SW 1271 (cell line): ENCODE data around the gene ATXN3L.
"Not testable (repeated sequence)": the region's sequence is repeated elsewhere in the genome, so short reads cannot be mapped to it uniquely, and the experiment has no call there.

Experiments
- DNase-seq, 2 experiments: peaks; one replicate each; lab custom pipeline; 2025; lab: John Stamatoyannopoulos, UW

ATXN3L gene

DNA sequence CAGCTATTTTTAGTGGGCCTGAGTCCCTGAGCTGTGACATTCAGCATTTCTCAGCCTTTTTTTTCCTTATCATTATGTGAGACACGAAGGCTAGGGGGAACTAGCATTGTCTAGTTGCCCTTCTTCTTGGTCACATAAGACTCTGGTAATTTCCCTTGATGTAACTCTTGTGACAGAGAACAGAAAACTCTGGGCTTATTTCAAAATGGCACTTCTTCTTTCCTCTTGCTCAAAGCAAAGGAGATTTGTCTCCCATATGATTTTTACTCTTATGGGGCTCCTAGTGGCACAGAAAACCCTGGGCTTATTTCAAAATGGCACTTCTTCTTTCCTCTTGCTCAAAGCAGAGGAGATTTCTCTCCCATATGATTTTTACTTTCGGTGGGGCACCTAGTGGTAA is 14.7 kb downstream of the ATXN3L start:
- DNase-seq = no peak

DNA sequence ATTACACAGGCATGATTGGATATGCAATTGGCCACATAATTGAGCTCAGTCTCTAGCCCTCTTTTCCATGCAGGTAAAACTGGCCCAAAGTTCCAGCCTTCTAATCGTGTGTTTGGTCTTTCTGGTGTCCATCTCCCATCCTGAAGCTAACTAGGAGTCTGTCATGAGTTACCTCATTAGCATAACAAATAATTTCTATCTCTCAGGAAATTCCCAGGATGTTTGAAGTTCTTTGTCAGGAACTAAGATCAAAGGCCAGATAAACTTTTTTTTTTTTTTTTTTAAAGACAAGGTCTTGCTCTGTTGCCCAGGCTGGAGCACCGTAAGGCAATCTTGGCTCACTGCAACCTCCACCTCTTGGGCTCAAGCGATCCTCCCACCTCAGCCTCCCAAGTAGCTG is 15.8 kb downstream of the ATXN3L start:
- DNase-seq = no peak

DNA sequence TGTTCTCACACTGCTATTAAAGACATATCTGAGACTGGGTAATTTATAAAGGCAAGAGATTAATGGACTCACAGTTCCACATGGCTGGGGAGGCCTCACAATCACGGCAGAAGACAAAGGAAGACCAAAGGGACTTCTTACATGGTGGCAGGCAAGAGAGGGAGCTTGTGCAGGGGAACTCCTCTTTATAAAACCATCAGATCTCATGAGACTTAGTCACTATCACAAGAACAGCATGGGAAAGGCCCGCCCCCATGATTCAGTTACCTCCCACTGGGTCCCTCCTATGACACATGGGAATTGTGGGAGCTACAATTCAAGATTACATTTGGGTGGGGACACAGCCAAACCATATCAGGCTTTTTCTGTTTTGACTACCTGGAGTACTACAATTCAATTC is 16.6 kb downstream of the ATXN3L start:
- not testable (repeated sequence) for DNase-seq

DNA sequence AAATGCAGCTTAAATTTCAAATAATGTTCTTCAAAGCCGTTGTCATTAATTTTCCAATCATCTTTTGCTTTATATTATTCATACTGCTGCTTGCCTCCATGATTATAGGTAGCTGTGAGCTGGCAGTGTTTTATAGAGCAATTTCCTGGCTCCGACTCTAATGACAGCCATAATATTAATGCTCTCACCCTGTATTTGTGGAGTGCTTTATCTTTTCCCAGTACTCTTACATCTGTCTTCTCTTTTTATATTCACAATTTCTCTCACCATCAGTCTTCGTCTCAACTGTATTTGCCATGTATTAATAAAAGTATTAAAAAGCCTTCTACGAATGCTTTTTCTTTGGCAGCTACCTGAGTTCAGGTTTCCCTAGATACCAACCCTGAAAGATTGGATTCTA is 21.0 kb downstream of the ATXN3L start:
- no peak for DNase-seq

DNA sequence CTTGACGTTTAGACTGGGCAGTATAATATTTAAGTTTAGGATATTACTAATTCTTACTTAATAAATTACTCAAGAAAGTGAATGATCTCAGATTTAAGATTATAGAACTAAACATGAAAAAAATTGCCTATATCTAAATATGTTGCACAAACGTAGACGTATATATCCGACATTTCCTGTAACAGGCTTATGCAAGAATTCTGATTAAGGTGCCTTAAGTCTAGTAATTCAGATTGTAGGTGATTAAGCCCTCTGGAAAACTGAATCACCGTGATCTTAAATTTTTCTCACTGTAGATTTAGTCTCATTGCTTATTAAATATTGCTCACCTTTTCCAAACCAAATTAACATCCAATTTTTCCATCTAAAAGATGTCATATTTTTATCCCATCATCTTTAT is 24.0 kb downstream of the ATXN3L start:
- DNase-seq = no peak

DNA sequence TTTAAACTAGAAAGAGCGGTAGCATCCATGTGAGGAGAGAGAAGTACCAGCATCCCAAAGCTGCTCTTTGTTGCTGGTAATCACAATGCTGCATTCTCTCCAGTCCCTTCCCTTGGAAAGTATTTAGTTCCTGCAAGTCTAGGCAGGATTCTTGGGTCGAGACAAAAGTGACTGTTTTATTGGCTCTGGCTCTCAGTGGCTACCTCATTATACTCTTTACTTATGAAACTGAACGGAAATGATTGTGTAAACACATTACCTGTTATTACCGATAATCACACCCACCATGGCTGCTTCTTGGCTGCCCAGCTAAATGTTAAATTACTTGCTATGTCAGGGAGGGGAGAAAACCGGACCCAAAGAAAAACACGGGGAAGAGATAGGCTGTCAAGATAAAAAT is 26.2 kb downstream of the ATXN3L start:
- no peak for DNase-seq

DNA sequence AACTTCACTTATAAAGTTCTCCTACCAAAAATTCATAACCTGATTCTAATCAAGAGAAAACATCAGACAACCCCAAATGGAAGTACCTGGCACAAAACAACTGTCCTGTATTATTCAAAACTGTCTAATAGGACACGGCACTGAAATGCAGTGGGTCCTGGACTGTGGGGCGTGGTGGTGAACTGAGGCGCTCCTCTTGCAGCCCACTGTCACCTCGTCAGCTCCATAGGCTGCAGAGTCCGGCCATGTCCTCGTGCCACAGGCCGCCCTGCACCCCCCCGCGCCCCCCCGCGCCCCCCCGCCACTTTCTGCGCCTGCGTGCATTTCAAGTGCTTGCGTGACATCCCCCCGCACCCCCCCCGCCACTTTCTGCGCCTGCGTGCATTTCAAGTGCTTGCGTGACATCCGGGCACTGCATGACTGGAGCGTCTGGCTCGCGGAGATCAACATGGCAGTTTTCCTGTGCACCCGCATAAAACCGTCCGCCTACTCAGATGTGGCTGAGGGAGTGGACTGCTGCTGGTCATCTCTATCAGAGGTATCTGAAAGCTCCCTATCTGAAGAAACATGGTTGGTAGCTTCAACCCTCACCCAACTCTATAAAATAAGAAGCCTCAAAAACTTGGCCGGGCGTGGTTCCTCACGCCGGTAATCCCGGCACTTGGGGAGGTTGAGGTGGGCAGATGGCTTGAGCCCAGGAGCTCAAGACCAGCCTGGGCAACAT is 28.8 kb downstream of the ATXN3L start:
- DNase-seq = no peak

DNA sequence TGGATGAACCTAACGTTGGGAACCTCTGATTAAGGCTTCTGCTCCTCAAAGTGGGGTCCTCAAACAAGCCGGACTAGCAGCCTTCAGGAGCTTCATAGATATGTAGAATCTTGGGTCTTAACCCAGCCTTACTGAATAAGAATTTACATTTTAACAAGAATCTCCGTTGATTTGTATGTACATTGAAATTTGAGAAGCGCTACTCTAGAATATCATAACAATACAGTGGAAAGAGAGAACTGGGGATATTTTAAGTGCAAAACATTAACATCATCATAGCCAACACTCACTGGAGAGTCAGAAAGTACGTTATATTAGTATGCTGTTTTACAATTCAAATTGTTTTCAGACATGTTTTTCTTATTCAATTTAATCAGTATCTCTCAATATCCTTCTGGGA is 31.2 kb downstream of the ATXN3L start:
- DNase-seq = no peak

DNA sequence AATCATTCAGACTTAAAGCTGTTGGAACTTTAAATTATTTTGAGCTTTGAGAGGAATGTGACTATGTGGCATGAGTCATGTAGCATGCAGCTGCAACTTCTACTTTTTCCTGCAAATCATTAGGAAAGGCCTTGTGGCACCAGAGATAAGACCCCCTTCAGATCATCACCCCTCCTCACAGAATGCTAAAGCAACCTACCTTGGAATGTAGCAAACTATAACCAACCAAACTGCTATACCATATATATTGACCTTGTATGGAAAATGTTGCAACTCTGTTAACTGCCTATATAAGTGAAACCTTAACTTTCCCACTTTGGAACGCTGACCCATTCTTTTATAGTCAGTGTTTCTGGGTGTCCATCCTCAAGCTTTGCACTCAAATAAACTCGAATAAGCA is 32.0 kb downstream of the ATXN3L start:
- no peak for DNase-seq

DNA sequence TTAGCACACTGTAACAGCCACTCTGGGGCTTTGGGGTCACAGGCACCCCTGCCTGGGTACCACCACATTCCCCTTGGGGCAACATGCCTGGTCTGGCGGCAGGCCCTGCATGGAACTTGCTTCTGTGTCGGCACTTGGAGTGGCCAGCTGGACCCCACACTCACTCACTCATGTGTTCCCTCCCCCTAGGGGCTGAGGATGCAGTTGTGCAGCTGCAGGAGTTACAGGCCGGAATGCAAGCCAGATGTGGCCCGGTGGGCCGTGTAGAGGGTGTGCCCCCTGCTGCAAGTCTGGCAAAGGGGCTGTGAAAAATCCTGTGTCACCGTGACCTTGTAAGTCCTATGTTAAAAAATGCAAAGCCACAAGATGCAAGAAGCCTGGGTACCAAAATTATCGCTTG is 34.2 kb downstream of the ATXN3L start:
- DNase-seq = no peak

DNA sequence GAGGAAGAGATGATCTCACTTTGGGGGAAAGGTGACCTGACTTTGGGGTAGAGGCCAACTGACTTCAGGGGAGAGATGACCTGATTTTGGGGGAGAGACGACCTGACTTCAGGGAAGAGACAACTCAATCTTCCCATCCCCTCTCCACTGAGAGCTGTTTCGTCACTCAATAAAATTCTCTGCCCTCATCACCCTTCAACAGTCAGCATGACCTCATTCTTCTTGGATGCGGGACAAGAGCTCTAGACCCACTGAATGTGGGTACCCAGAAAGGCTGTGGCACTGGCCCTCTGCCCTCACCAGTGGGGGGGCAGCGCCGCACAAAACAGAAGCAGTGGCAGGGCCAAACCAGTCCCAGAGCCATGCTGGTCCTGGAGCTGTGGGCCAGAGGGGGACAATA is 34.6 kb downstream of the ATXN3L start:
- DNase-seq = no peak

DNA sequence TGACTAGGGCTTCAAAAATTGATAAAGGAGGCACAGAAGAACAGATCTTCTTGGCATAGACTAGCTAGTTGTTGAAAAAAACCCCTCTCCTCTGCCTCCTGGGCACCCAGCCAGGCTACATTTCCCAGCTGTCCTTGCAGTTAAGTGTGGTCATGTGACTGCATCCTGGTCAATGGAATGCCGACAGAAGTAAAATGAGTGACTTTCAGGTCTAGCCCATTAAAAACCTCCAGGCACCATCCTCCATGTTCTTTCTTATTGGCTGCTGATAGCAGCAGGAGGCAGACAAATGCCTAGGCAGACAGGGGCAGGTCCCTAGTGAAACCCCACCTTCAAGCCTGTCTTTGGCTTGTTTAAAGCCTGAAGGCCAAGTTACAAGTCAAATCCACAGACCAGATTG is 35.3 kb downstream of the ATXN3L start:
- DNase-seq = no peak

DNA sequence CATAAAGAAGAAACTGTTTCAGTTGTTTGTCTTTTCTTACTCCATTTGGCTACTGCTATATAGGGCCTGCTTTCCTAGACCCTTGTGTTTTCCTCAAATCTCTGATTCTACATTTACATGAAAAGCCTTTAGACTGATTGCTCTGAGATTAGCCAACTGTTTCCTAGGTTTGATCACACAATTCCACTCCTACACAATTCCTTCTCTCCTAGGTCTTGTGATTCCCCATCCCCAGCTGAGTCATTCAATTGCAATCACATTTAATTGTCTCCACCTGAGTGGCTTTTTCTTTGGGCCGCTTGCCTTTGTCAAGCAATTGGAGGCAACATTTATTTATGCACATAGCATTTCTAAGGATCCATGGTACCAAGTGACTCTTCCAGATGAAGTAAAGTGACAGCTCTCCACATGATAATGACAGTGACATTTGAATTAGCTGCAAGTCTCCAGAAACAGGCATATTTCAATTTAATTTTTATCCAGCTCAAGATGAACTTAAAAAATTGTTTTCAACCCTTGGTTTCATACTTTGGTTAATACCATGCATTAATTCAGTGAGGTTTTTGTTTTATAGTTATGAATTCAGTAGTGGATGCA is 35.8 kb downstream of the ATXN3L start:
- no peak for DNase-seq

DNA sequence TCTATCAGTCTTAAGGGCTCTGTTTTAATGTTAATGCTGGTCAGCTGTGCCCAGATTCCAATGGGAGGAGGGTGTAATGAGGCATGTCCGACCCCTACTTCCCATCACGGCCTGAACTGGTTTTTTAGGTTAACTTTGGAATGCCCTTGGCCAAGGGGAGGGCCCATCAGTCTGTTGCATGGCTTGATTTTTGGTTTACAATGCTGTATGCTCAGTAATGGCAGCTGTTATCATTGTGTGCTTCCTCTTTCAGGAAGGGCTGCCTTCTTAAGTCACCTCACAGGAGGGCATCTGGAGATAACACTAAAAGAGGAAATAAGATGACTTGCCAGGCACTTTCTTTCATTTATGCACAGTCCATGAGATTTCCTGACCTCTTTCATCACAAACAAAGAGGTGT is 36.3 kb downstream of the ATXN3L start:
- DNase-seq = no peak

DNA sequence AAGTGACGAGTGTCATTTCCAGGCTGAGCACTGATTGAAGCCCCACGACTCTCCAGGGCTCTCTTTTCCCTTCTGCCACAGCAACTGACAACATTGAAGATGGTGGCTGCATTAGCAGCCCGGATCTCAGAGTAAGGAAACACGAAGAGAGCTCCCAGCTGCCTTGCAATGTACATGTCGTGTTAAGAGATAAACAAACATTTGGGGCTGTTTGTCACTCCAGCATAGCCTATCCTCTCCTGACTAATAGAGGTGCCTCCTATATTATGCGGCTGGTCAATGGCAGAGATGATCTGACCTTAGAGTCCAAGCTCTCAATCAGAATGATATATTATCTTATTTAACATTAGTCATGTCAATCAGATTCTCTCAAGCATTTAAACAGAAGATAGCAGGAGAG is 38.6 kb downstream of the ATXN3L start:
- DNase-seq = no peak

DNA sequence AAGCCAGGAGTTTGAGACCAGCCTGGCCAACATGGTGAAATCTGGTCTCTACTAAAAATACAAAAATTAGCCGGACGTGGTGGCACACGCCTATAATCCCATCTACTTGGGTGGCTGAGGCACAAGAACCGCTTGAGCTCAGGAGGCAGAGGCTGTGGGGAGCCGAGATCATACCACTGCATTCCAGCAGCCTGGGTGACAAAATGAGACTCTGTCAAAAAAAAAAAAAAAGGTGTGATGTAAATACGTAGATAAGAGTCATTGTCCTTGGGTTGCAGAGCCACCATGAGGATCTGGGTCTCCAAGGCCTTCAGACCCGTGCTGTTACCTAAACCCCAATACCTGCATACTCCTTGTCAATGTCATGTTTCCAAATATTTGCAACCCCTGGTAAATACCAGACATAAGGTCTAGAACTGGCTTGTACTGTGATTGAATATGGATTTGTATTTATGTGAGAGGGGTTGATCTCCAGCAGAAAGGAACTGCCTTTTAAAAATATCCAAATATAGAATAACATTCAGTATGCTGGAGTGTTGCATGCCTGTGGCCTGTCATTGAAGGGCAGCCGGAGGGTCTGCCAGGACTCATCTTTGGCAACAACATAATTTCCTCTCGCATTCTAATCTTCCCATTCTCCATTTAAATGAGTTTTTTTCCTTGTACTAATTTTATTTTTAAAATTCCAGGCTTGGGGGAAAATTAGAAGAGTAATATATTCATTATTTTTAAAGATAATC is 40.4 kb downstream of the ATXN3L start:
- no peak for DNase-seq

DNA sequence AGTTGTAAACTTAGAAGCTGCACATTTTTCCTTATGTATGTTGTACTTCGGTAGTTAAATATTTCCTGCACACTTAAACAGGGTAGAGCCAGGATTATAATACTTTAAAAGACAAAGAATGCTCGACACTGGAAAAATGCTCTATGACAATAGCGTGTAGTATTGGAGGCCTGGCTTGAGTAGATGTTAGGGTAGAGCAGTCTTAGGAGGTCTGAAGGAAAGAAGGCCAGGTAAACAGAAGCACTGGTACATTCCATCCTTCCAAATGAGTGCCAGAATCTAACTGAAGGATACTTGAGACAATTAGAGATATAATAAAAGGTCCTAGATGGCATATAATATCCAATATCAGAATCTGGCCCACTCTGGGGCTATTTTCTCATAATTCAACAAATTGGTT is 42.3 kb downstream of the ATXN3L start:
- DNase-seq = no peak

DNA sequence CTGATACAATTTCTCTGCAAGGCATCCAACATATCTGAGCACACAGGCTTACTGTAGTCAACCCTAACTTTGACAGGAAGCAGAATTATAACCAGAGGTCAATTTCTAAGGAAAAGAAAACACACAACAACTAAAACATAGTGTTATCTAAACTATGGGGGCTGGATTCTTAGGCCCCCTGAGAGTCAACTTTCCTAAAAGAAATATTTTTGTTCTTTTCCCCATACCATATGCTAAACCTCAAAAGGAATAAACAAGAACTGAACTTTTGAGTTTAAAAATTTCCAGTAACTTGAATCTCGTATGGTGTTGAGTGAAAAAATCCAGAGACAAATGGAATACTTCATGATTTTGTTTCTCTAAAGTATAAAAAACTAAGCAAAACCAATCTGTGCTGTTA is 42.9 kb downstream of the ATXN3L start:
- no peak for DNase-seq

DNA sequence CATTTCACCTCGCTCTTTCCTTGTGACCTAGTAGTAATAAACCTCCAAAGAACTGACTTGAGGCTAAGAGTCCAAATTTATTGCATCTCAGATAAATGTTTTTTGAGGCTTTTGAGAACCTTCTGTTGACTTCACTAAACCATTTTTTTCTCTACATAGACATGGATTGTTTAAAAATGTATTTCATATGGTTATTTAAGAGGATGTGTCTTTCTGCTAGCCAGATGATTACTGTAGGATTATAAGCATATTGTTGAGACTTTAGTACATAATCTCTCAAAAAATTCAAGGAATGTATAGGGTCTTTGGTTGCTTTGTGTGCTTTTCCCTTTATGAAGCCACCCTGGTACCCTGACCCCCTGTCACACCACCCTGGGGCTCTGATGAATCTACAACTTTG is 44.8 kb downstream of the ATXN3L start:
- no peak for DNase-seq

DNA sequence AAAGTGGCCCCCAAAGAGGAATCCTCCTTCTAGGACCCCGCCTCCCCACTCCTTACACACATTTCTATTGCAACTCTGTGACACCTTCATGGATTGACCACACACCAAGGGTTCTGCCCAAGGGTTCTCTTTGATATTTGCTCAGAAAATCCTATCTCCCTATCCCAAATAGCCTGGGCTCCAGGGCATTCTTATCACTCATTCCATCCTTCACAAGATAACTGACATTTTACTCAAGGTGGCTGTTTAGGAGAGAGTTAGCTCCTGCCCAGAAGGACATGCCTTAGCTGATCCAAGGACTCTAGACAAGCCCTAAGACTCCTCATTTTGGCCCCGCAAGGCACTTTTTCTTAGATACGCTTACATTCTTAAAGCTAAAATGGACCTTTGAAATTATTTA is 47.4 kb downstream of the ATXN3L start:
- no peak for DNase-seq

DNA sequence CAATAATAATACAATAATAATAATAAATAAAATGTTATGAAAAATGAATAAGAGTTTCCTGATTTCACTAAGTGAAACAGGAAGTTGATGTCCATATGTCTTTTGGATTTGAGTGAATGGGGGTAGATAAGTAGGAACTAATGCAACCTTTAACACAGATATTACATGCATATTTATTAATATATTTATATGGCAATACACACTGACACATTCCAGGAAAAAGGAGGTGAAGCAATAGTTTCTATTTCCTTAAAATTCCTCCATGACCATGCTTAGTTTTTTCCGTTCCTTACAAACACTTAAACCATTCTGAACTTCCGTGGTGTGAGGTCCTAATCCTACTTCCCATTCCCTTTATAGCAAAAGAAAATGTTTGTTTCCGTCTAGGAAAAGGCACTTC is 48.3 kb downstream of the ATXN3L start:
- DNase-seq = no peak

DNA sequence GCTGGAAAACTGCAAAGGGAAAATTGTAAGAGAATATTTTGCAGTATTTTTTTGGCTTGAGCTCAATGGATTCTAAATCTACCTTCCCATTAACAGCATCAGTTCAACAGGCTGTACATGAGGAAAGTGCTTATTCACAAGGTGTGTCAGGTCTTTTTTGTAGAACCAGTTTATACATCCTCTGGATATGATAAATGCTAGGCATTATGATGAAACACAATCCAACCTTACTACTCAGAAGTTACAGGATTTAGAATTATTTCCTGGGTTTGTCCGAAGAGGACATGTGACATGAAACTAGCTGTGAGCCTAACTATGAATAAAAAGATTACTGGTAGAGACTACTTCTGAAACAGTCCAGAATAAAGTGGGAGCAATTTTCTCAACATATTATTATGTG is 49.5 kb downstream of the ATXN3L start:
- no peak for DNase-seq

DNA sequence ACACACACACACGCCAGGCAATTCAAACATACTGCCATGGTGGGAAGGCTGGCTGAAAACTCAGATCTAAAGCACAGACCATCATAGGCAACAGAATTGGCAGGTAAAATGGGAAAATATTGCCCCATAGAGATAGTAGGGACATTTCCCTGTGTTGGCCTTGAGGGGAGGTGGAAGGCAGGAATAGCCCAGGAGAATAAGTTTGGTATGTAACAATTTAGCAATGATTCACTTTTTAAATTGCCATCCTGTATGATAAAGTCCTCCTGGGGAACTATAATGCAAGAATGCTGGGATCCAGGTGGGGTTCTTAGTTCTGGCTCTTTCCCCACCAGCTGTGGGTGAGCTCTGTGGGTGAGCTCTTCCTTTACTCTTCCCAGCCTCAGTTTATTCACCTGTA is 51.0 kb downstream of the ATXN3L start:
- DNase-seq = no peak
